GM21576 (cell line): ENCODE data around the gene PCYT1A.

ENCODE experiments used
- ATAC-seq: cut with Tn5 transposase; IDR thresholded peaks from one replicate; pipeline ENCODE4 v1.9.1; 2021; ENCODE audit warnings: mild to moderate bottlenecking, moderate library complexity; ENCODE audit not compliant: unreplicated experiment

PCYT1A gene

GRCh38 chr3:196238612-196239560 is 48.6 kb downstream of the PCYT1A start:
- ATAC-seq, result no peak

DNA sequence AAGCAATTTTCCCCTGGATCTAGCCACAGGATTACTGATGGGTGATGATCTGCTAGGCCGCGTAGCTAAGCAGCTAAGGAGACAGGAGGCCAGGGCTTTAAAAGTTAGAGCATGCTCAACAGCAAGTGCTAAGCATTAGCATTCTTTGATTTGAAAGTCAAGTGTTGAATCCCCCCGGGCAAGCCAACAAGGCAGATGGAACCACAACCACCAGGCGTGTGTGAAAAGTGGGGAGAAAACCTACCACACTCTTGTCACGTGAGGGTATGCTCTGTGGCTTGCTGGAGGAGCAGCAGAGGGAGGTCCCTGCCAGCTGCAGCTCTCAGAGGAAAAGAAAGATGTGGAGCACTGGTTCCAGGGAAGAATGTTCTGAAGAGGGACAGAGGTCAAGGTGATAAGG is 50.3 kb downstream of the PCYT1A start:
- ATAC-seq, result no peak

- no peak for ATAC-seq
Measured at GRCh38 chr3:196236223-196236622, 51.3 kb downstream of the PCYT1A start.

- no peak for ATAC-seq
Measured at GRCh38 chr3:196235452-196236122, 51.9 kb downstream of the PCYT1A start.

DNA sequence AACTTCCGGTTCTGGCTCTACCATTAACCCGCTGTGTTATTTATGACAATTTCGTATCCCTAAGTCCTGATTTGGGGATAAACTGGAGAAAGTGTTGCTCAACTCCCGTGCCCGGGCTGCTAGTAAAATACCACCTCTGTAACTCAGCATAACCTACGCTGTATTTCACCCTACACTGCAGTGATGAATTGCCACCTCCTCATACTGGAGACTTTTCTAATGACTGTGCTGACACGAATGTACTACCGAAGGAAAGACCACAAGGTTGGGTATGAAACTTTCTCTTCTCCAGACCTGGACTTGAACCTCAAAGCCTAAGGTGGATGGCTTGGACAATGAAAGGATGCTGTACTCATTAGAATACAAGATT is 54.7 kb downstream of the PCYT1A start:
- no peak for ATAC-seq

GRCh38 chr3:196232154-196232881 is 55.2 kb downstream of the PCYT1A start:
- ATAC-seq, result peak; percentile 46

GRCh38 chr3:196227629-196228493 is 59.7 kb downstream of the PCYT1A start:
- ATAC-seq, result no peak

GRCh38 chr3:196227121-196227561 is 60.4 kb downstream of the PCYT1A start:
- no peak for ATAC-seq

- no peak for ATAC-seq
Measured at GRCh38 chr3:196225763-196226364, 61.7 kb downstream of the PCYT1A start.

DNA sequence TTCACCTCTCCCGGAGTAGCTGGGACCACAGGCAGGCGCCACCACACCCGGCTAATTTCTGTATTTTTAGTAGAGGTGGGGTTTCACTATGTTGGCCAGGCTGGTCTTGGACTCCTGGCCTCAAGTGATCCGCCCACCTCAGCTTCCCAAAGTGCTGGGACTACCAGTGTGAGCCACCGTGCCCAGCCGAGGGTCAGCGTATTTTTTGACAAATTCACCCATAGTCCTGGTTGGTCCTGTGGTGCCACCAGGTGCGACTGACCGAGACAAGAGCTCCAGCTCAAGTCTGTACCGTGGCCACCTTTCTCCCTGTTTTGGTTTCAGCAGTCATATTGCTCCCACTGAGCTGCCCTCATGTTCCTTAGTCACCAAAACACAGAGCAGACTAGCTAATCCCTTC is 62.4 kb downstream of the PCYT1A start:
- ATAC-seq, result no peak

DNA sequence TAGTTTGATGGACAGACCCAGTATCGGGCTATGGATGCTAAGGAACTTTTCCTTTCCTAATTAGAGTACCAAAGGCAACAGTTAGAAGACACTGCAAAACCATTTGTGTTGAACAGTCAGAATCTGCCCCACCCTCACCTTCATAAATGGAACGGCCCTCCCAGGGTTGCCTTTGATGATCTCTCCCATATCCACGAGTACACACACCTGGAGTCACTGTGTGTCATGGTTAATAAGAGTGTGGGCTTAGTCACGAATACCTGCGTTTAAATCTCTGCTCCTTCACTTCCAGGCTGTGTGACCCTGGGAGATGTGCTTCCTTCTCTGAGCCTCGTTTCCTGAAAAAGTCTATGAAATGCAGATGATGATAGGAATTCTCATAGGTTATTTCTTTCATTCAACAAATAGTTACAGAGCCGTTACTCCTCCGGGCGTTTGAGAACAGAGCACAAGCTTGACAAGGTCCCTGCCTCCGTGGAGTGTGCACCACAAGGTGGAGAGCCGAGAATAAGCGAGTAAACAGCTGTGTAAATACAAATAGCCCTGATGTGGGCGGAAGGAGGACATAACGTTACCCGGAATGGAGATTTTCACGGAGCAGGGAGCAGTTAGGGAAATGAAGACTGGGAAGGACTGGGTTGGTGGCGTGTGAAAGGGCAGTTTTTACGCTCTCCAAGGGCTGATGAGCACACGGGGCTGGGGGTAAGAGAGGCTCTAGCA is 64.5 kb downstream of the PCYT1A start:
- ATAC-seq, result no peak

DNA sequence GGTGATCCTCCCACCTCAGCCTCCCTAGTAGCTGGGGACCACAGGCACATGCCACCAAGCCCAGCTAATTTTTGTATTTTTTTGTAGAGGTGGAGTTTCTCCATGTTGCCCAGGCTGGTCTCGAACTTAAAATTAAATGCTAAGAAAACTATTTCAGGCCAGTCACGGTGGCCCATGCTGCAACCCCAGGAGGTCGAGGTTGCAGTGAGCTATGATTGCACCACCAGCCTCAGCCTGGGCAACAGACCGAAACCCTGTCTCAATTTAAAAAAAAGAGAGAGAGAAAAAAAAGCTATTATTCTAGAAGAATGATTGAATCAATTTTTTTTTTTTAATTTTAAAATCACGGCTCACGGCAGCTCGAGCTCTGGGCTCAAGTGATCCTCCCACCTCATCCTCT is 66.5 kb downstream of the PCYT1A start:
- ATAC-seq, result no peak

DNA sequence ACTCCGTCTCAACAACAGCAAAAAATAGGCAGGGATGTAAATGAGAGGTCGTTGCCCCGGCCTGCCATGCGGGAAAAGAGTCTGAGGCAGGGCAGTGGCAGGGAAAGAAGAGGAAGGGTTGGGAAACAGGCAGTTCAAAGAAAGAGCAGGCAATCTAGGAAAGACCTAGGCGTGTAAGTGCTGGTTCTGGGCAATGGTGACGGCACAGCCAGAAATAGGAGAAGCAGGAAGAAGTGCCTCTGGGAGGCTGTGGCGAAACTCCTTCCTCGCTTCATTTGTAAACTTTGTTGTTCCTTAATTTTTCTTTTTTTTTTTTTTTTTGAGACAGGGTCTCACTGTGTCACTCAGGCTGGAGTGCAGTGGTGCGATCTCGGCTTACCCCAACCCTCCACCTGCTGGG is 66.9 kb downstream of the PCYT1A start:
- no peak for ATAC-seq

GRCh38 chr3:196219970-196220311 is 67.6 kb downstream of the PCYT1A start:
- no peak for ATAC-seq

- ATAC-seq, result peak; percentile 79
Measured at GRCh38 chr3:196219194-196219969, 68.1 kb downstream of the PCYT1A start.

- no peak for ATAC-seq
Measured at GRCh38 chr3:196218155-196218712, 69.3 kb downstream of the PCYT1A start.

GRCh38 chr3:196217307-196218154 is 70.0 kb downstream of the PCYT1A start:
- no peak for ATAC-seq
